ENCODE results near the gene TMBIM6.

GRCh38 chr12:49730050-49730449, 11.3 kb upstream of the TMBIM6 start:
- TF ChIP-seq CTCF (IDR thresholded peaks at IDR 0.05): no peak
- TF ChIP-seq EP300 (IDR thresholded peaks at IDR 0.05): no peak
- TF ChIP-seq POLR2A (IDR thresholded peaks at IDR 0.05; ENCODE audit: low read depth): no peak
- no peak for TF ChIP-seq POLR2AphosphoS5 (IDR thresholded peaks at IDR 0.05)

All from esophagus muscularis mucosa (tissue), 4 donors.